Thyroid gland (tissue), 4 donors: ENCODE data around the gene RASAL1. TPM values are rescaled to one million over a fixed set of nuclear protein-coding genes. Genes with fewer than 3 reads are reported as not detected.

Source experiments
- DNase-seq, 2 donors: peaks; one replicate each; pipeline ENCODE4 v3.0.0-alpha.2; 2019
- H3K27ac ChIP-seq, 3 donors: fragments of 200-600 bp; sonication (generic); 1 replicate in 2 of 3; 2 replicates in 1 of 3; pipeline ENCODE4 v1.5.1; 2016 to 2019; ENCODE audit warnings: mild to moderate bottlenecking in 1 of 3, moderate library complexity in 1 of 3
- H3K27me3 ChIP-seq: fragments of 200-600 bp; sonication (generic); one replicate; pipeline ENCODE4 v1.5.1; 2019
- H3K36me3 ChIP-seq, 2 donors: fragments of 200-600 bp; sonication (generic); one replicate each; pipeline ENCODE4 v1.5.1; 2016 to 2019
- H3K4me1 ChIP-seq, 2 donors: fragments of 200-600 bp; sonication (generic); one replicate each; pipeline ENCODE4 v1.5.1; 2017 to 2019
- H3K4me3 ChIP-seq, 3 donors: fragments of 200-600 bp; sonication (generic); replicated peaks in 1 of 3; 1 replicate in 2 of 3; 2 replicates in 1 of 3; pipeline ENCODE4 v1.5.1; 2016; ENCODE audit warnings: mild to moderate bottlenecking in 1 of 3
- H3K9me3 ChIP-seq: fragments of 200-600 bp; sonication (generic); one replicate; pipeline ENCODE4 v1.5.1; 2017
- POLR2A ChIP-seq, 2 donors: fragments of 450-650 bp; IDR thresholded peaks; one replicate each; pipeline ENCODE4 v1.6.1; 2017; ENCODE audit warnings: antibody characterized with exemption in 2 of 2, mild to moderate bottlenecking in 2 of 2, moderate library complexity in 1 of 2
- WGBS, 2 donors: methylation state at CpG; one replicate each; pipeline ENCODE4 v1.1.5; 2017; 5-methylcytosine and 5-hydroxymethylcytosine counted together
- intact Hi-C: fragments of 100-400 bp; cut with DNase I; formaldehyde crosslinking; loops from one replicate; pipeline ENCODE4 v1.15.1; 2023
- total RNA-seq, 4 donors: library from RNA; depleted of rRNA; stranded (reverse); fragments of >200 nt; gene quantifications; one replicate each; pipeline ENCODE4 v1.2.3, GENCODE V29; 2016
- TF ChIP-seq, protein P1 (sequence below), 6 experiments: fragments of 200-600 bp in 3 of 6; fragments of 450-650 bp in 3 of 6; sonication (generic) in 3 of 6; IDR thresholded peaks; one replicate each; pipeline ENCODE4 v1.5.1; 2016 to 2019; ENCODE audit warnings: antibody characterized with exemption in 6 of 6, mild to moderate bottlenecking in 2 of 6, inconsistent platforms in 1 of 6, moderate library complexity in 1 of 6

Gene RASAL1
- total RNA-seq, 4 donors from 2014 or later: 27.3 to 52.9 (median 45.1) TPM

DNA sequence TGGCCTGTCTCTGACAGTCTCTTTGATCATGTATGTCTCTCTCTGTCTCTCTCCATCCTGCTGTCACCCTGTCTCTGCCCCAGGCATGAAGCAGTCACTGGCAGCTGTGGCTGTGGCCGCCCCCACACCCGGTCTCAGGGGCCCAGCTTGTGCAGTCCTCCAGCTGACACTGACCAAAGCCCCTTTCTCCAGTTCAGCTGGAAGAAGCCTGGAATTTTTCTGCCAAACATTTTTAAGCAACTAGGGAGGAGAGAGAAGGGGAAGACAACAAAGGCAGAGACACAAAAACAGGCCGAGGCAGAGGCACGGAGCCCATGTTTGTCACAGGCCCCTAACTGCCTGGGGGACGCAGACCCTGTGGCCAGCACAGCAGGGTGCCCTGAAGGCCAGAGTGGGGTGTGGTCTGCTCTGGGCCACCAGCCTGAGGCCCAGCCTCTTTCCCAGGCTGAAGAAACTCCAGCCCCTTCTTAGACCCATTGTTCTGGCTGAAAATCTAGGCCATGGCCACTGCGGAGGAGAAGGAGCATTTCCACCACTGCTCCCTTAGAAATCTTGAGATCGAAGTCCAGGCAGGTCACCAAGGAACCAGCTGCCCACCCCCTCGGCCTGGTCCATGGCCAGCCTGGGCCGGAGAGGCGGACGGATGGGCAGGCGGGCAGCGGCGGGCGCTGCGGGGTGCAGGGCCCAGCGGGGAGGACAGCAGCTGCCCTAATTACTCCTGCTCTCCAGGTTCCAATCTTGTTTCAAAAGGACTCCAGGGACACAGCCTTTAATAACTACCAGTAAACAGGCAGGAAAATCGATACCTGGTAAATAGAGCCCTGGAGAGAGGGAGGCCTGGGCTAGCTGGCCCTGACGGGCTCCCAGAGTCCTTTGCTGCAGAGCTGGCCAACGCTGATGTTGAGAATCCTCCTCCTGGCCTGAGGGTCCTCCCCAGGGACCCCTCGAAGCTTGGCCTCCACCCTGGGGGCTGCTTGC lies 64.1 kb downstream of the RASAL1 start:
- H3K4me3 ChIP-seq: no peak overlapping the region
- H3K27ac ChIP-seq: peak overlapping the region; percentile 40 to 49 (median 49)
- H3K36me3 ChIP-seq: no peaks in the 10 kb centered on the region
- H3K9me3 ChIP-seq: no peaks in the 10 kb centered on the region
- DNase-seq: no peak
- intact Hi-C loops: no loop called here
- peaks cover 0 to 8% of the 10 kb centered on the region in 2 donors for H3K4me1 ChIP-seq
- WGBS, 2 donors: 73 to 75% methylated on average over 19 to 21 of the region's 21 CpGs
- H3K27me3 ChIP-seq: no peaks in the 10 kb centered on the region
- TF ChIP-seq, protein P1, sequence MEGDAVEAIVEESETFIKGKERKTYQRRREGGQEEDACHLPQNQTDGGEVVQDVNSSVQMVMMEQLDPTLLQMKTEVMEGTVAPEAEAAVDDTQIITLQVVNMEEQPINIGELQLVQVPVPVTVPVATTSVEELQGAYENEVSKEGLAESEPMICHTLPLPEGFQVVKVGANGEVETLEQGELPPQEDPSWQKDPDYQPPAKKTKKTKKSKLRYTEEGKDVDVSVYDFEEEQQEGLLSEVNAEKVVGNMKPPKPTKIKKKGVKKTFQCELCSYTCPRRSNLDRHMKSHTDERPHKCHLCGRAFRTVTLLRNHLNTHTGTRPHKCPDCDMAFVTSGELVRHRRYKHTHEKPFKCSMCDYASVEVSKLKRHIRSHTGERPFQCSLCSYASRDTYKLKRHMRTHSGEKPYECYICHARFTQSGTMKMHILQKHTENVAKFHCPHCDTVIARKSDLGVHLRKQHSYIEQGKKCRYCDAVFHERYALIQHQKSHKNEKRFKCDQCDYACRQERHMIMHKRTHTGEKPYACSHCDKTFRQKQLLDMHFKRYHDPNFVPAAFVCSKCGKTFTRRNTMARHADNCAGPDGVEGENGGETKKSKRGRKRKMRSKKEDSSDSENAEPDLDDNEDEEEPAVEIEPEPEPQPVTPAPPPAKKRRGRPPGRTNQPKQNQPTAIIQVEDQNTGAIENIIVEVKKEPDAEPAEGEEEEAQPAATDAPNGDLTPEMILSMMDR (IDR thresholded peaks at IDR 0.05): no peak
- no peak for TF ChIP-seq POLR2A (IDR thresholded peaks at IDR 0.05)

DNA sequence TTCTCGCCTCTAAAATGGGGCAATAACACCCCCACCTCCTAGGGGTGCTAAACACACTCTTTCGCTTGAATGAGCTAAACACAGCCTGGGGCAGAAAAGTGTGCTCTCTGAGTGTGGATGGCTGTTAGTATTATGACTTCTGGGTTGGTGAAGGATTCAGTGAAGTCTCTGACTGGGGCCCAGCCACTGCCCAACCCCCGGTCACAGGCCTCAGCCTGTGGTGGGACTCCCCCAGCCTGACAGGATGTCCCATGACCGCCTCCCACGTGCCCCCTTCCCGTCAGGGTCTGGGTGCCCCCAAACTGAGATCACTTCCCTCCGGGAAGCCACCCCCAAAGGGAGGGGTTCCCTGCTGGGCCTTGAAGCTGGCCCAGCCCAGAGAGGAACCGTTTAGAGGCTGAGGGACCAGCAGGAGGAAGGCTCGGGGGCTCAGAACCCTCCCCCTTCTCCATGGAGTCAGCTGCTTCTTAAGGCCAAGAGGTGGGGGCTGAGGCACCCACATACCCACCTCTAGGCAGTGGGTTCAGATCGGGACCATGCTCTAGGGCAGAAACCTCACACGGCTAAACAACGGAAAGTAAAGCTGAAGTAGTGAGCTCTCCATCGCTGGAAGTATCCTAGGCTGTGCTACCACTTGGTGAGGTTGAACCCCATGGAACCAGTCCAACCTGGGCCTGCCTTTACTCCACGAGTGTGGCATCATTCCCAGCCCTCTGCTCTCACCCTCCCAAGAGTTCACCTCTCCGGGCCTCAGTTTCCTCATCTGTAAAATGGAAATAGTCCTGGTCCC lies 65.2 kb downstream of the RASAL1 start:
- peak; percentile 23 to 35 for DNase-seq
- no peaks in the 10 kb centered on the region for H3K9me3 ChIP-seq
- TF ChIP-seq POLR2A (IDR thresholded peaks at IDR 0.05): no peak
- TF ChIP-seq, protein P1 (IDR thresholded peaks at IDR 0.05): no peak
- H3K27me3 ChIP-seq: no peaks in the 10 kb centered on the region
- H3K4me1 ChIP-seq: peaks cover 0 to 5% of the 10 kb centered on the region in 2 donors
- peak overlapping the region in 1 of 3 donors; percentile 40 for H3K27ac ChIP-seq
- no peak overlapping the region for H3K4me3 ChIP-seq
- H3K36me3 ChIP-seq: no peaks in the 10 kb centered on the region
- WGBS, 2 donors: 75 to 78% methylated on average over 15 of the region's 15 CpGs
- intact Hi-C loops: no loop called here

DNA sequence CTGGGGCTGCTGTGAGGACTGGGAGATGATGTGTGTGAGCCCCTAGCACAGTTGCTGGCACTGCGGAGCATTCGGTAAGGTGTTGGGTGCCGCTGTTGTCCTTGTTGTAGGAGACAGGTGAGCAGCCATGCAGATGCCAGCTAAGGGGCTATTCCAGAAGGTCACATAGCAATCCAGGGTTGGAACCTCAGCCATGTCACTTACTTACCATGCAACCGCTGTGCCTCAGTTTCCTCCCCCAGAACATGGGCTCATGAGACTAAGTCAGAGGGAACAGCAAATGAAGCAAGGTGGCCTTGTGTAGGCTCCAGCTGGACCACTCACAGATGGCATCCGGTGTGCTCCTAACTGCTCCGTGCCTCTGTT lies 65.8 kb downstream of the RASAL1 start:
- no peak for DNase-seq
- no peaks in the 10 kb centered on the region for H3K36me3 ChIP-seq
- H3K4me3 ChIP-seq: no peak overlapping the region
- H3K27ac ChIP-seq: peak overlapping the region in 1 of 3 donors; percentile 20
- H3K9me3 ChIP-seq: no peaks in the 10 kb centered on the region
- 83% methylated on average over 2 to 3 of the region's 6 CpGs for WGBS, 2 donors
- TF ChIP-seq, protein P1 (IDR thresholded peaks at IDR 0.05): no peak
- TF ChIP-seq POLR2A (IDR thresholded peaks at IDR 0.05): no peak
- no peaks in the 10 kb centered on the region for H3K4me1 ChIP-seq
- intact Hi-C loops: no loop called here
- H3K27me3 ChIP-seq: no peaks in the 10 kb centered on the region

DNA sequence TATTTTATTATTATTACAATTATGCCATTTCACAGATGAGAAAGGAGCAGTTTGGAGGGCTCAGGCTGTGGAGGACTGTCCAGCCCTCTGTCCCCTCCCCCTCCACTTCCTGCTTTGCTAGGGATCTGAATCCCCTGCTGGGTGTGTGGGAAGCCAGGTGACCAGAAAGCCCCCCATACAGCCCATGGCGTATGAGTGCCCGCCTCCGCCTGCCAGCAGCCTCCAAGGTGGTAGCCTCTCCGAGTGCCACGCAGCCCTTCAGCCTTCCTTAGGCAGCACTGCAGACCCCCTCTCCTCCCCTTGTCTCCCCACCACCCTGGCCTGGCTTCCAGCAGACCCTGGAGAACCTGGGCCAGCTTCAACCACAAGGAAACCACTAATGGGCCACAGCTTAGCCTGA lies 66.4 kb downstream of the RASAL1 start:
- Histone ChIP-seq H3K4me3 (no peak overlapping the region), H3K4me1 (no peaks in the 10 kb centered on the region), H3K27ac (no peak overlapping the region), H3K36me3 (no peaks in the 10 kb centered on the region), H3K9me3 (no peaks in the 10 kb centered on the region), H3K27me3 (no peaks in the 10 kb centered on the region)
- WGBS, 2 donors: 80 to 81% methylated on average over 5 of the region's 5 CpGs
- intact Hi-C loops: no loop called here
- TF ChIP-seq POLR2A (IDR thresholded peaks at IDR 0.05): no peak
- TF ChIP-seq, protein P1 (IDR thresholded peaks at IDR 0.05): no peak
- no peak for DNase-seq
